Neural progenitor cell (in vitro differentiated cells): ENCODE results near the gene ELF1.

Experiments used
- CTCF ChIP-seq: fragments of 200-600 bp; sonication (generic); IDR thresholded peaks from 2 replicates; pipeline ENCODE4 v1.5.1; 2017; ENCODE audit warnings: antibody characterized with exemption, mild to moderate bottlenecking
- EZH2 ChIP-seq: fragments of 200-600 bp; sonication (generic); IDR thresholded peaks from 2 replicates; pipeline ENCODE4 v1.6.1; 2017; ENCODE audit warnings: antibody characterized with exemption, mild to moderate bottlenecking, moderate library complexity
- EZH2phosphoT487 ChIP-seq: fragments of 200-600 bp; sonication (generic); IDR thresholded peaks from 2 replicates; pipeline ENCODE4 v1.6.1; 2017; ENCODE audit warnings: antibody characterized with exemption

DNA sequence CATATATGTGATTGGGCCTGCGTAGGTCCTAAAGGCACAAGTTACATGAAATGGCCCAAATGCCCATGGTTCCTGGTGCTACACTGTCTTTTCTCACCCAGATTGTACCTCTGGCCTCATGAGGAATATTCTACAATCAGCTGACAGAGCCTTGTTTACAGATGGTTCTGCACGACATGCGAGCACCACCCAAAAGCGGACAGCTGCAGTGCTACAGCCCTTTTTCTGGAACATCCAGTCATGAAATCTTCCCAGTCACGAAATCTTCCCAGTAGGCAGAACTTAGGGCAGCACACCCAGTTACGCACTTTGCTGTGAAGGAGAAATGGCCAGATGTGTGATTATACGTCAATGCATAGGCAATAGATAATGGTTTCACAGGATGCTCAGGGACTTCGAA, 7.7 kb upstream of the ELF1 start:
- TF ChIP-seq CTCF: no peak
- TF ChIP-seq EZH2phosphoT487: no peak
- TF ChIP-seq EZH2: no peak
